ENCODE results near the gene SHOX.

- TF ChIP-seq POLR2AphosphoS5 (IDR thresholded peaks at IDR 0.05; ENCODE audit: borderline replicate concordance, low read depth, low read length), result no peak
- TF ChIP-seq EZH2 (IDR thresholded peaks at IDR 0.05), result no peak
Measured at GRCh38 chrX:675955-676295, 45.3 kb downstream of the SHOX start.

All from SK-N-MC (cell line).